OCI-LY1 (cell line): Measurements from ENCODE around the gene ALLC.

Experiments used
- H2AFZ ChIP-seq: fragments of 200-600 bp; sonication (generic), shearing (Covaris generic); 2 replicates; pipeline ENCODE4 v1.6.0; 2014; ENCODE audit warnings: antibody characterized with exemption, mild to moderate bottlenecking, low read length
- H3F3A ChIP-seq: fragments of 200-600 bp; sonication (generic), shearing (Covaris generic); 2 replicates; pipeline ENCODE4 v1.6.0; 2014; ENCODE audit warnings: mild to moderate bottlenecking, antibody characterized with exemption, low read length, moderate library complexity; ENCODE audit not compliant: insufficient read depth
- H3K27ac ChIP-seq: fragments of 200-600 bp; sonication (generic); 2 replicates; pipeline ENCODE4 v1.5.1; 2014; ENCODE audit warnings: low read length, mixed run types, mild to moderate bottlenecking, low read depth; ENCODE audit not compliant: poor library complexity, severe bottlenecking
- H3K27me3 ChIP-seq: fragments of 200-600 bp; sonication (generic); 2 replicates; pipeline ENCODE4 v1.6.0; 2014; ENCODE audit warnings: antibody characterized with exemption, mild to moderate bottlenecking, low read length, moderate library complexity; ENCODE audit not compliant: insufficient read depth
- H3K36me3 ChIP-seq: fragments of 200-600 bp; sonication (generic); 2 replicates; pipeline ENCODE4 v1.6.1; 2014; ENCODE audit warnings: mild to moderate bottlenecking, antibody characterized with exemption, low read length, moderate library complexity, mixed read lengths; ENCODE audit not compliant: insufficient read depth
- H3K4me1 ChIP-seq: fragments of 200-600 bp; sonication (generic); 2 replicates; pipeline ENCODE4 v1.5.1; 2014; ENCODE audit warnings: mild to moderate bottlenecking, low read length, moderate library complexity; ENCODE audit not compliant: insufficient read depth, severe bottlenecking
- H3K4me2 ChIP-seq: fragments of 200-600 bp; sonication (generic), shearing (Covaris generic); 2 replicates; pipeline ENCODE4 v1.6.1; 2014; ENCODE audit warnings: low read length
- H3K4me3 ChIP-seq: fragments of 200-600 bp; sonication (generic); 2 replicates; pipeline ENCODE4 v1.5.1; 2014; ENCODE audit warnings: low read length, low read depth, mild to moderate bottlenecking, mixed read lengths; ENCODE audit not compliant: poor library complexity, severe bottlenecking
- H3K79me2 ChIP-seq: fragments of 200-600 bp; shearing (Covaris generic); 2 replicates; pipeline ENCODE4 v1.6.1; 2016; ENCODE audit warnings: mixed run types, low read length, mixed read lengths; ENCODE audit not compliant: insufficient read depth
- H3K9ac ChIP-seq: fragments of 200-600 bp; sonication (generic), shearing (Covaris generic); 2 replicates; pipeline ENCODE4 v1.6.1; 2014; ENCODE audit warnings: mild to moderate bottlenecking, low read length, mixed read lengths
- H3K9me2 ChIP-seq: fragments of 200-600 bp; sonication (generic), shearing (Covaris generic); 2 replicates; pipeline ENCODE4 v1.6.1; 2014; ENCODE audit warnings: low read depth, mild to moderate bottlenecking, low read length, mixed read lengths
- H3K9me3 ChIP-seq: fragments of 200-600 bp; shearing (Covaris generic); 2 replicates; pipeline ENCODE4 v1.6.1; 2014; ENCODE audit warnings: low read length, mixed read lengths
- H4K20me1 ChIP-seq: fragments of 200-600 bp; sonication (generic), shearing (Covaris generic); 2 replicates; pipeline ENCODE4 v1.6.0; 2016; ENCODE audit warnings: mild to moderate bottlenecking, low read length; ENCODE audit not compliant: insufficient read depth
- CTCF ChIP-seq: fragments of 200-600 bp; sonication (generic), shearing (Covaris generic); IDR thresholded peaks from 2 replicates; pipeline ENCODE4 v1.5.1; 2017; ENCODE audit warnings: mild to moderate bottlenecking, antibody characterized with exemption, low read length, moderate library complexity, mixed read lengths
- EZH2 ChIP-seq: fragments of 200-600 bp; sonication (generic), shearing (Covaris generic); IDR thresholded peaks from 2 replicates; pipeline ENCODE4 v1.8.0; 2017; ENCODE audit warnings: borderline replicate concordance, mixed run types, mild to moderate bottlenecking, antibody characterized with exemption, low read length, moderate library complexity, mixed read lengths

ALLC gene

GRCh38 chr2:3726511-3726910 lies 68.5 kb downstream of the ALLC start:
- Histone ChIP-seq H3F3A (no peaks in the 10 kb centered on the region), H3K9me2 (no peaks in the 10 kb centered on the region), H3K79me2 (no peaks in the 10 kb centered on the region), H3K36me3 (no peaks in the 10 kb centered on the region), H3K4me2 (no peak overlapping the region), H2AFZ (no peak overlapping the region), H3K27me3 (no peaks in the 10 kb centered on the region; the same call in 1 of the 2 replicates), H3K27ac (no peak overlapping the region), H3K4me3 (no peak overlapping the region), H3K4me1 (no peaks in the 10 kb centered on the region), H3K9me3 (no peaks in the 10 kb centered on the region), H4K20me1 (no peaks in the 10 kb centered on the region), H3K9ac (no peak overlapping the region)
- TF ChIP-seq EZH2, result no peak
- no peak for TF ChIP-seq CTCF

DNA sequence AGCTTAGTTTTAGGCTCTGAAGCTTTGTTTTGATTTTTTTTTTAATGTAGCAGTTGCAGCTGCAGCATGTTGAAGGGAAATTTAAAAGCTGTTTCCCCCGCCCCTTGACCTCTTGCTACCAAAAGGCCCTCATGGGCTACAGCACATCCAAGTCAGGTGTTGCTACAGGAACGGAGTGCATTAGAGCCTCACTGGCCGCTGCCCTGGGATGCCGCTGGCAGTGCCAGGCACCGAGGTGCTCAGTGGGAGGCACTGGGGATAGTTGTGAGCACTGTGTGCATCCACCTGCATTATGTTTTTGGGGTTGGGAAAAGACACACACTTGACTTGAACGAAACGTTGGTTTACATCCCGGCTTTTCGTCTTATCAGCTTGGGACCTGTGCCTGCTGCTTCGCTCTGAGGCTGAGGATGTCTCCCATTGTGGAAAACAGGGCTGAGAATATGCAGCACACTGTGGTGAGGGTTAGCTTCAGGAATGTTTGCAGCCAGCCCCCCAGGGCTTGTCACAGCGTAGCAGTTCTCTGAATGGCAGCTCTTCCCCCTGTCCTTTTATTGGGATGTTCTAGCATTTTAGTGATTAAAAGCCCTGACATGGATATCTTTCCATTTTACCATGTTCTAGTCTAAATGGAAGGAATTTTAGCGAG lies 69.5 kb downstream of the ALLC start:
- no peak overlapping the region for H2AFZ ChIP-seq
- H3F3A ChIP-seq, result no peaks in the 10 kb centered on the region
- H3K9me3 ChIP-seq, result no peaks in the 10 kb centered on the region
- H3K4me1 ChIP-seq, result no peaks in the 10 kb centered on the region
- H3K4me3 ChIP-seq, result no peak overlapping the region
- H3K9me2 ChIP-seq, result no peaks in the 10 kb centered on the region
- no peaks in the 10 kb centered on the region for H3K36me3 ChIP-seq
- no peak overlapping the region for H3K4me2 ChIP-seq
- no peaks in the 10 kb centered on the region; the same call in 1 of the 2 replicates for H3K27me3 ChIP-seq
- H3K27ac ChIP-seq, result no peak overlapping the region
- TF ChIP-seq EZH2 (no peak), CTCF (no peak)
- no peaks in the 10 kb centered on the region for H4K20me1 ChIP-seq
- H3K79me2 ChIP-seq, result no peaks in the 10 kb centered on the region
- H3K9ac ChIP-seq, result no peak overlapping the region

GRCh38 chr2:3728104-3729054 lies 70.4 kb downstream of the ALLC start:
- Histone ChIP-seq H3K27me3 (no peaks in the 10 kb centered on the region; the same call in 1 of the 2 replicates), H3K4me1 (no peaks in the 10 kb centered on the region), H3F3A (no peaks in the 10 kb centered on the region), H3K9ac (no peak overlapping the region), H3K27ac (no peak overlapping the region), H3K9me3 (no peaks in the 10 kb centered on the region), H2AFZ (no peak overlapping the region), H3K79me2 (no peaks in the 10 kb centered on the region), H4K20me1 (no peaks in the 10 kb centered on the region), H3K9me2 (no peaks in the 10 kb centered on the region), H3K36me3 (no peaks in the 10 kb centered on the region), H3K4me2 (no peak overlapping the region), H3K4me3 (no peak overlapping the region)
- TF ChIP-seq CTCF (peak; percentile 67), EZH2 (no peak)
